K562 (cell line): Measurements from ENCODE around the gene SERF2. TPM values are rescaled to one million over a fixed set of nuclear protein-coding genes. Genes with fewer than 3 reads are reported as not detected.

Experiments
- BRD4 ChIP-seq: fragments of 200-600 bp; sonication (generic); IDR thresholded peaks from 2 replicates; pipeline ENCODE4 v1.6.1; 2017; ENCODE audit warnings: inconsistent platforms
- KDM5B ChIP-seq: fragments of 200-600 bp; sonication (generic); IDR thresholded peaks from 2 replicates; pipeline ENCODE4 v1.6.1; 2012; ENCODE audit warnings: low read depth, mild to moderate bottlenecking, moderate library complexity, low read length, control low read depth, inconsistent platforms; ENCODE audit not compliant: insufficient replicate concordance
- ZNF668 ChIP-seq: fragments of 250-450 bp; sonication (Bioruptor Pico); IDR thresholded peaks from 2 replicates; pipeline ENCODE4 v1.8.0; 2022; ENCODE audit warnings: mild to moderate bottlenecking, inconsistent platforms
- polyA plus RNA-seq, 8 experiments: library from polyadenylated mRNA; depleted of rRNA in 4 of 8; stranded (reverse) in 5 of 8; unstranded in 3 of 8; fragments of >200 nt; fragmentation: Nextera tagmentation in 2 of 8; fragmentation: Illumina TruSeq in 1 of 8; extraction: Ambion mirVana in 2 of 8; extraction: Trizol in 1 of 8; gene quantifications; 2 replicates each; pipeline versions ENCODE4 v1.2.1 to v1.2.3, GENCODE V29; 2011 to 2014; ENCODE audit warnings: inconsistent platforms in 1 of 8, missing spikeins in 1 of 8
- total RNA-seq, 7 experiments: library from RNA; depleted of rRNA in 6 of 7; stranded (reverse); fragments of >200 nt in 6 of 7; fragmentation: Illumina TruSeq in 2 of 7; extraction: Trizol in 2 of 7; gene quantifications; 2 replicates each; pipeline versions ENCODE4 v1.2.1 to v1.2.3, GENCODE V29; 2011 to 2021; ENCODE audit warnings: low replicate concordance in 1 of 7
- TF ChIP-seq, protein P1 (sequence below), 3 experiments: IDR thresholded peaks in 2 of 3; conservative IDR thresholded peaks in 1 of 3; 2 replicates each; pipeline ENCODE4 v1.5.1; 2011 to 2012; ENCODE audit warnings: low read length in 3 of 3, mild to moderate bottlenecking in 3 of 3, control low read depth in 2 of 3, improper control_type of control experiment in 1 of 3, inconsistent platforms in 1 of 3, low read depth in 1 of 3, mixed read lengths in 1 of 3, moderate library complexity in 1 of 3; ENCODE audit not compliant: insufficient read depth in 2 of 3
- TF ChIP-seq, protein P2 (sequence below): fragments of 250-450 bp; sonication (Bioruptor Pico); IDR thresholded peaks from 2 replicates; pipeline ENCODE4 v1.5.0; 2020; ENCODE audit warnings: mild to moderate bottlenecking
- TF ChIP-seq, protein P3 (sequence below): fragments of 450-650 bp; IDR thresholded peaks from 2 replicates; pipeline ENCODE4 v1.7.1; 2018; ENCODE audit warnings: mild to moderate bottlenecking, low read depth; ENCODE audit not compliant: partially characterized antibody

The SERF2 gene
- total and polyA plus RNA-seq, 9 of the 15 experiments (the other 6 are each of a cell fraction or from before 2014, with no cell fraction given), result 497 to 3,360 (median 867) TPM

DNA sequence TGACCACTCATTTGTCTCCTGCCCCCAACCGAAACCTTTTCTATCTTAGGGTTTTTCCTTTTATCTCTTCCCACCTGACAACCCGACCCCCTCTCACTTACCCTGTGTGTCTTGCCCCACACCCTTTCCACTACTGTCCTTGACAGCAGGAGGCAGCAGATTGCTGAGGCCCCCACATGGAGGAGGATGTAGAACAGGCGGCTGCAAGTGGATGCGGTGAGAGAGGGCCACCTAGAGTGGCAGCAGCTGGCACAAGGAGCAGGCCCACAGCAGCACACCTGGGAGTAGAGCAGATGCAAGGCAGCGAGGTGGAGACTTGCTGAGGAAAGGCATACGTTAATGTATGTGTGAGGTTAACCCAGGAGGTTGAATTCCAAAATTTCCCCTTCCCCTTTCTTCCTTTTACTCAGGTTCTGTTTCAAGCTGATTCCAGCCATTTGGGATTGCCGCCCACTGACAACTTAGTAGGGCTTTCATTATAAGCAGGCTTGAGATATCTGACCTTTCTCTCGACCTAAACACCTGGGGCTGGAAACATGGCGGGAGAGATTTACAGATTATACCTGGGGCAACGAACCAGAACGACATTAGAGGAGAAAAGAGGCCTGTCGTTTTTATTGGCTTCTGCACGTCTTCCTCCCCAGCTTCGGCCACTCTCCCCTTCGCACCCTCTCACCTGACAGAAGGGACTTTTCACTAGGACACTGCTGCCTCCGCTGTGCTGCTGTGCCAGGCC lies 7.3 kb downstream of the SERF2 start (continued):
- TF ChIP-seq, protein P1, sequence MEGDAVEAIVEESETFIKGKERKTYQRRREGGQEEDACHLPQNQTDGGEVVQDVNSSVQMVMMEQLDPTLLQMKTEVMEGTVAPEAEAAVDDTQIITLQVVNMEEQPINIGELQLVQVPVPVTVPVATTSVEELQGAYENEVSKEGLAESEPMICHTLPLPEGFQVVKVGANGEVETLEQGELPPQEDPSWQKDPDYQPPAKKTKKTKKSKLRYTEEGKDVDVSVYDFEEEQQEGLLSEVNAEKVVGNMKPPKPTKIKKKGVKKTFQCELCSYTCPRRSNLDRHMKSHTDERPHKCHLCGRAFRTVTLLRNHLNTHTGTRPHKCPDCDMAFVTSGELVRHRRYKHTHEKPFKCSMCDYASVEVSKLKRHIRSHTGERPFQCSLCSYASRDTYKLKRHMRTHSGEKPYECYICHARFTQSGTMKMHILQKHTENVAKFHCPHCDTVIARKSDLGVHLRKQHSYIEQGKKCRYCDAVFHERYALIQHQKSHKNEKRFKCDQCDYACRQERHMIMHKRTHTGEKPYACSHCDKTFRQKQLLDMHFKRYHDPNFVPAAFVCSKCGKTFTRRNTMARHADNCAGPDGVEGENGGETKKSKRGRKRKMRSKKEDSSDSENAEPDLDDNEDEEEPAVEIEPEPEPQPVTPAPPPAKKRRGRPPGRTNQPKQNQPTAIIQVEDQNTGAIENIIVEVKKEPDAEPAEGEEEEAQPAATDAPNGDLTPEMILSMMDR (IDR thresholded peaks at IDR 0.05 in 2 of 3, conservative IDR thresholded peaks at IDR 0.05 in 1 of 3; ENCODE audit: insufficient read depth in 2 of 3, low read depth in 1 of 3, low read length in 3 of 3), result peak; percentile 15 to 48 (median 29); a peak in 3 of 6 replicates
- no peak for TF ChIP-seq BRD4
- TF ChIP-seq, protein P2, sequence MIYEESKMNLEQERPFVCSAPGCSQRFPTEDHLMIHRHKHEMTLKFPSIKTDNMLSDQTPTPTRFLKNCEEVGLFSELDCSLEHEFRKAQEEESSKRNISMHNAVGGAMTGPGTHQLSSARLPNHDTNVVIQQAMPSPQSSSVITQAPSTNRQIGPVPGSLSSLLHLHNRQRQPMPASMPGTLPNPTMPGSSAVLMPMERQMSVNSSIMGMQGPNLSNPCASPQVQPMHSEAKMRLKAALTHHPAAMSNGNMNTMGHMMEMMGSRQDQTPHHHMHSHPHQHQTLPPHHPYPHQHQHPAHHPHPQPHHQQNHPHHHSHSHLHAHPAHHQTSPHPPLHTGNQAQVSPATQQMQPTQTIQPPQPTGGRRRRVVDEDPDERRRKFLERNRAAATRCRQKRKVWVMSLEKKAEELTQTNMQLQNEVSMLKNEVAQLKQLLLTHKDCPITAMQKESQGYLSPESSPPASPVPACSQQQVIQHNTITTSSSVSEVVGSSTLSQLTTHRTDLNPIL (CRISPR knock-in tag), result no peak
- peak; percentile 4 for TF ChIP-seq KDM5B
- TF ChIP-seq, protein P3, sequence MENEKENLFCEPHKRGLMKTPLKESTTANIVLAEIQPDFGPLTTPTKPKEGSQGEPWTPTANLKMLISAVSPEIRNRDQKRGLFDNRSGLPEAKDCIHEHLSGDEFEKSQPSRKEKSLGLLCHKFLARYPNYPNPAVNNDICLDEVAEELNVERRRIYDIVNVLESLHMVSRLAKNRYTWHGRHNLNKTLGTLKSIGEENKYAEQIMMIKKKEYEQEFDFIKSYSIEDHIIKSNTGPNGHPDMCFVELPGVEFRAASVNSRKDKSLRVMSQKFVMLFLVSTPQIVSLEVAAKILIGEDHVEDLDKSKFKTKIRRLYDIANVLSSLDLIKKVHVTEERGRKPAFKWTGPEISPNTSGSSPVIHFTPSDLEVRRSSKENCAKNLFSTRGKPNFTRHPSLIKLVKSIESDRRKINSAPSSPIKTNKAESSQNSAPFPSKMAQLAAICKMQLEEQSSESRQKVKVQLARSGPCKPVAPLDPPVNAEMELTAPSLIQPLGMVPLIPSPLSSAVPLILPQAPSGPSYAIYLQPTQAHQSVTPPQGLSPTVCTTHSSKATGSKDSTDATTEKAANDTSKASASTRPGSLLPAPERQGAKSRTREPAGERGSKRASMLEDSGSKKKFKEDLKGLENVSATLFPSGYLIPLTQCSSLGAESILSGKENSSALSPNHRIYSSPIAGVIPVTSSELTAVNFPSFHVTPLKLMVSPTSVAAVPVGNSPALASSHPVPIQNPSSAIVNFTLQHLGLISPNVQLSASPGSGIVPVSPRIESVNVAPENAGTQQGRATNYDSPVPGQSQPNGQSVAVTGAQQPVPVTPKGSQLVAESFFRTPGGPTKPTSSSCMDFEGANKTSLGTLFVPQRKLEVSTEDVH, result no peak
- TF ChIP-seq ZNF668, result no peak
